Cardiac fibroblast (primary cell): ENCODE measurements around the gene SCGN.
A peak's percentile ranks its signal among the peaks of the same experiment; 100 is the strongest.

ENCODE experiments used
- DNase-seq, 2 donors: peaks; one replicate each; pipeline versions ENCODE4 v3.0.0 to v3.0.0-alpha.2; 2010; ENCODE audit warnings: low read depth in 2 of 2
- H3K4me3 ChIP-seq, 2 donors: replicated peaks in 1 of 2; 1 replicate in 1 of 2; 2 replicates in 1 of 2; pipeline ENCODE4 v1.5.1; 2011; ENCODE audit warnings: low read depth in 2 of 2, low read length in 2 of 2, mild to moderate bottlenecking in 2 of 2, moderate library complexity in 1 of 2
- TF ChIP-seq, protein P1 (sequence below): IDR thresholded peaks from one replicate; pipeline ENCODE4 v1.5.1; 2011; ENCODE audit warnings: low read depth, mild to moderate bottlenecking, low read length, inconsistent platforms

Gene SCGN, protein sequence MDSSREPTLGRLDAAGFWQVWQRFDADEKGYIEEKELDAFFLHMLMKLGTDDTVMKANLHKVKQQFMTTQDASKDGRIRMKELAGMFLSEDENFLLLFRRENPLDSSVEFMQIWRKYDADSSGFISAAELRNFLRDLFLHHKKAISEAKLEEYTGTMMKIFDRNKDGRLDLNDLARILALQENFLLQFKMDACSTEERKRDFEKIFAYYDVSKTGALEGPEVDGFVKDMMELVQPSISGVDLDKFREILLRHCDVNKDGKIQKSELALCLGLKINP

GRCh38 chr6:25652007-25652515 is at the start of gene SCGN:
Gene SCGN, plus strand, starts transcription at chr6:25652215. Its CDS starts 189 bp downstream, at chr6:25652404.
- H3K4me3 ChIP-seq: peak within 1 kb of the TSS in 1 of 2 donors; percentile 11
- TF ChIP-seq, protein P1, sequence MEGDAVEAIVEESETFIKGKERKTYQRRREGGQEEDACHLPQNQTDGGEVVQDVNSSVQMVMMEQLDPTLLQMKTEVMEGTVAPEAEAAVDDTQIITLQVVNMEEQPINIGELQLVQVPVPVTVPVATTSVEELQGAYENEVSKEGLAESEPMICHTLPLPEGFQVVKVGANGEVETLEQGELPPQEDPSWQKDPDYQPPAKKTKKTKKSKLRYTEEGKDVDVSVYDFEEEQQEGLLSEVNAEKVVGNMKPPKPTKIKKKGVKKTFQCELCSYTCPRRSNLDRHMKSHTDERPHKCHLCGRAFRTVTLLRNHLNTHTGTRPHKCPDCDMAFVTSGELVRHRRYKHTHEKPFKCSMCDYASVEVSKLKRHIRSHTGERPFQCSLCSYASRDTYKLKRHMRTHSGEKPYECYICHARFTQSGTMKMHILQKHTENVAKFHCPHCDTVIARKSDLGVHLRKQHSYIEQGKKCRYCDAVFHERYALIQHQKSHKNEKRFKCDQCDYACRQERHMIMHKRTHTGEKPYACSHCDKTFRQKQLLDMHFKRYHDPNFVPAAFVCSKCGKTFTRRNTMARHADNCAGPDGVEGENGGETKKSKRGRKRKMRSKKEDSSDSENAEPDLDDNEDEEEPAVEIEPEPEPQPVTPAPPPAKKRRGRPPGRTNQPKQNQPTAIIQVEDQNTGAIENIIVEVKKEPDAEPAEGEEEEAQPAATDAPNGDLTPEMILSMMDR: no peak
- DNase-seq: peak; percentile 68 to 74

DNA sequence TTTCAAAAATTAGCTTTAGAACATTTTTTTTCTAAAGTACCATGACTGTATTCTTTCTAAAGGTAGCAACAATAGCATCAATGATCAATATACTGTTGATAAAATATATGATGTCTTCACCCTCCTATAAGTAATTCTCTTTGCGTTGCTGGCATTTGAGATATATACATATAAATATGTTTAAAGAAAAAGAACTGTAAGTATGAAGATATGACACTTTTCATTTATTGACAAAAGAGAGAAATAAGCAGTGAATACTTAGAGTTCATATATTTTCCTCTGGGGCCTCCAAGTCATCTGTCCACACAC is 49.4 kb upstream of the SCGN start:
- TF ChIP-seq, protein P1: no peak
- H3K4me3 ChIP-seq: no peak overlapping the region
- DNase-seq: no peak

DNA sequence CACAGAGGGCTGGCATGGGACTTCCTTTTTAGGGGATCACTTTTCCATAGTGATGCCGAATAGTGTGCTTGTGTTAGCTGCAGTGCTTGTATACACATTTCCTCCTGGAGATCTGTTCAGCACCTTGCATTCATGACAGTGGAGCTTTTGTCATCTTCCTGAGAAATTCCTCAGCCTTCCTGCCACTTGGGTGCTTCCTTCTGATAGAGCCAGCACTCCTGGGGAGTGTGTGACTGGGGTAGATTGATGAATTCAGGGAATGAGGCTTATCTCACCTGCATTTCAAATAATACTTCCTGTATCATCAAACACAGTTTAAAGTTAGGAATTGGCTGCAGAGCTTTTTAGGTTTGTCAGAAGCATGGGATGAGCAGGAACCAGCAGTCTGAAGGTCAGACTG is 48.8 kb upstream of the SCGN start:
- DNase-seq: no peak
- H3K4me3 ChIP-seq: no peak overlapping the region
- TF ChIP-seq, protein P1: no peak

GRCh38 chr6:25606151-25606550 is 45.9 kb upstream of the SCGN start:
- no peak overlapping the region for H3K4me3 ChIP-seq
- no peak for DNase-seq
- TF ChIP-seq, protein P1: no peak

GRCh38 chr6:25608558-25609174 is 43.3 kb upstream of the SCGN start:
- H3K4me3 ChIP-seq: no peak overlapping the region
- DNase-seq: no peak
- TF ChIP-seq, protein P1: no peak

DNA sequence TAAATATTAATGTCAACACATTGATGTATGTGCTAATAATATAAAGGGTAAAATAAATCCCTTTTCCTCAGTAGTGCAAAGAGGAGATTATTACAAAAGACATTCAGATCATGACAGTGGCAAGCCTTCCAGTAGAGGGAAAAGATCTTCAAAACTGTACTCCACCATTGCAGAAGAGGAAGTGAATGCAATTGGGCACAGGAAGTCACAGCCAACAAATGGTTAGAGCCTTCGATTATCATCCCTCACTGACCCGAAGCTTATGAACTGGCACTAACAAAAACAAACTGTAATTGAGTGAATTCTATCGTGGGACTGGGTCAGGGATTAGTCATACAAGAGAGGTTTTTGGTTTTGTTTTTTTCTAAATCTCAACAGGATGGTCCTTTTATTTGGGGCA is 39.3 kb upstream of the SCGN start:
- DNase-seq: no peak
- TF ChIP-seq, protein P1: no peak
- H3K4me3 ChIP-seq: no peak overlapping the region
